Small intestine (tissue), 7 donors: ENCODE measurements around the gene MANEAL. TPM values are rescaled to one million over a fixed set of nuclear protein-coding genes. Genes with fewer than 3 reads are reported as not detected.
A peak's percentile ranks its signal among the peaks of the same experiment; 100 is the strongest.
"Not testable (repeated sequence)": the region's sequence is repeated elsewhere in the genome, so short reads cannot be mapped to it uniquely, and the experiment has no call there.

Experiments
- DNase-seq, 2 donors: peaks; one replicate each; pipeline versions ENCODE4 v3.0.0 to v3.0.0-alpha.2; 2013
- FAIRE-seq: peaks from 2 replicates; lab custom pipeline; 2012; peaks lifted over from hg19 to GRCh38; lab: Jason Lieb, UNC
- H3K27ac ChIP-seq, 3 donors: one replicate each; pipeline ENCODE4 v1.5.1; 2013; ENCODE audit warnings: low read length in 2 of 3, mild to moderate bottlenecking in 2 of 3, control low read depth in 1 of 3, inconsistent platforms in 1 of 3, low read depth in 1 of 3, moderate library complexity in 1 of 3
- H3K27me3 ChIP-seq, 3 donors: one replicate each; pipeline ENCODE4 v1.6.1; 2013; ENCODE audit warnings: low read length in 3 of 3, inconsistent platforms in 1 of 3; ENCODE audit not compliant: control insufficient read depth in 3 of 3, insufficient read depth in 3 of 3
- H3K36me3 ChIP-seq, 3 donors: one replicate each; pipeline ENCODE4 v1.6.1; 2013; ENCODE audit warnings: low read length in 3 of 3, inconsistent platforms in 1 of 3, low read depth in 1 of 3, mild to moderate bottlenecking in 1 of 3, moderate library complexity in 1 of 3; ENCODE audit not compliant: control insufficient read depth in 3 of 3, insufficient read depth in 2 of 3
- H3K4me1 ChIP-seq, 3 donors: one replicate each; pipeline ENCODE4 v1.6.1; 2013; ENCODE audit warnings: low read length in 2 of 3, inconsistent platforms in 1 of 3, low read depth in 1 of 3, mild to moderate bottlenecking in 1 of 3, moderate library complexity in 1 of 3; ENCODE audit not compliant: control insufficient read depth in 3 of 3, insufficient read depth in 2 of 3
- H3K4me3 ChIP-seq, 3 donors: one replicate each; pipeline ENCODE4 v1.5.1; 2013; ENCODE audit warnings: low read length in 3 of 3, control low read depth in 1 of 3, inconsistent platforms in 1 of 3, low read depth in 1 of 3, mild to moderate bottlenecking in 1 of 3, moderate library complexity in 1 of 3
- H3K9me3 ChIP-seq, 2 donors: one replicate each; pipeline ENCODE4 v1.6.1; 2013; ENCODE audit warnings: low read depth in 1 of 2, low read length in 1 of 2; ENCODE audit not compliant: control insufficient read depth in 2 of 2, insufficient read depth in 1 of 2
- WGBS, 3 donors: extraction: QIAGEN DNeasy Blood & Tissue Kit; methylation state at CpG; one replicate each; pipeline ENCODE4 v1.1.7; 2013; 5-methylcytosine and 5-hydroxymethylcytosine counted together
- polyA plus RNA-seq, 4 donors: library from polyadenylated mRNA; stranded (reverse) in 3 of 4; unstranded in 1 of 4; fragments of 200-250 nt in 3 of 4; fragments of 120-200 nt in 1 of 4; gene quantifications; one replicate each; pipeline versions ENCODE4 v1.2.1 to v1.2.3, GENCODE V29; 2013
- donor health status: healthy with polysubstance abuse.
- donor health status: control.
- donor health status: control.
- donor health status: Bipolar disorder and iron deficiency.
- donor health status: healthy.

MANEAL gene
- polyA plus RNA-seq, 4 donors, result 0.81 to 6.1 (median 2.3) TPM

- 7 to 8% (median 8%) methylated on average over 26 to 27 of the region's 27 CpGs for WGBS, 3 donors
- H3K4me3 ChIP-seq, result no peak overlapping the region
- FAIRE-seq, result no peak
Observed at GRCh38 chr1:37765916-37766664, 27.6 kb upstream of the MANEAL start.

GRCh38 chr1:37767488-37767887 lies 26.2 kb upstream of the MANEAL start:
- Histone ChIP-seq H3K9me3 (peaks cover 0 to 2% of the 10 kb centered on the region in 2 donors), H3K4me1 (peaks cover 0 to 2% (median 0%) of the 10 kb centered on the region in 3 donors), H3K36me3 (no peaks in the 10 kb centered on the region), H3K27me3 (peaks cover 7 to 42% (median 39%) of the 10 kb centered on the region in 3 donors), H3K4me3 (no peak overlapping the region), H3K27ac (no peak overlapping the region)
- FAIRE-seq (no peak), DNase-seq (no peak)
- WGBS, 3 donors, result 7 to 31% (median 12%) methylated on average over 2 of the region's 2 CpGs

More at GRCh38 chr1:37765916-37766664, 27.6 kb upstream of the MANEAL start:
- Histone ChIP-seq H3K27me3 (peaks cover 7 to 50% (median 44%) of the 10 kb centered on the region in 3 donors), H3K27ac (no peak overlapping the region), H3K36me3 (no peaks in the 10 kb centered on the region), H3K9me3 (peaks cover 0 to 2% of the 10 kb centered on the region in 2 donors), H3K4me1 (peaks cover 0 to 2% (median 0%) of the 10 kb centered on the region in 3 donors)
- DNase-seq, result no peak

DNA sequence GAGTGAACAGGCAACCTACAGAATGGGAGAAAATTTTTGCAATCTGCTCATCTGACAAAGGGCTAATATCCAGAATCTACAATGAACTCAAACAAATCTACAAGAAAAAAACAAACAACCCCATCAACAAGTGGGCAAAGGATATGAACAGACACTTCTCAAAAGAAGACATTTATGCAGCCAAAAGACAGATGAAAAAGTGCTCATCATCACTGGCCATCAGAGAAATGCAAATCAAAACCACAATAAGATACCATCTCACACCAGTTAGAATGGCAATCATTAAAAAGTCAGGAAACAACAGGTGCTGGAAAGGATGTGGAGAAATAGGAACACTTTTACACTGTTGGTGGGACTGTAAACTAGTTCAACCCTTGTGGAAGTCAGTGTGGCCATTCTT lies 22.2 kb upstream of the MANEAL start:
- not testable (repeated sequence) for H3K27ac ChIP-seq, H3K9me3 ChIP-seq, FAIRE-seq, DNase-seq, H3K36me3 ChIP-seq, H3K4me3 ChIP-seq, H3K4me1 ChIP-seq
- peaks cover 3 to 13% (median 6%) of the 10 kb centered on the region in 3 donors for H3K27me3 ChIP-seq

- no peak for DNase-seq
- Histone ChIP-seq H3K9me3 (no peaks in the 10 kb centered on the region), H3K4me1 (no peaks in the 10 kb centered on the region), H3K36me3 (no peaks in the 10 kb centered on the region), H3K27me3 (peaks cover 0 to 2% (median 0%) of the 10 kb centered on the region in 3 donors), H3K27ac (no peak overlapping the region), H3K4me3 (no peak overlapping the region)
- WGBS, 3 donors, result 50 to 67% (median 59%) methylated on average over 4 of the region's 4 CpGs
- no peak for FAIRE-seq
Observed at GRCh38 chr1:37776946-37777516, 16.6 kb upstream of the MANEAL start.

DNA sequence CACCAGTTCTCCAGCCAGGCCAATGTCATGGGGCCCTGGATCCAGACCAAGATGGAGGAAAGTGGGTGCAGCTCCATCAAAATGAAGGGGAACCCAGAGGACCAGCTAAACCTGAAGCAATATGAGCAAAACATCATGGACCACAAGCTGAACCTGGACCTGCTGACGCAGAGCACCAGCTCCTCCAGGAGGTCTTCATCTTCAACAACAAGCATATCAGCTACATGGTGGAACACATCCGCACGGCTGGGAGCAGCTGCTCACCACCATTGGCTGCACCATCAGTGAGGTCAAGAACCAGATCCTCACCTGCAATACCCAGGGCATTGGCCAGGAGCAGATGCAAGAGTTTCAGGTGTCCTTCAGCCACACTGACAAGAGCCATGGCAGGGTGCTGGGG lies 15.0 kb upstream of the MANEAL start:
- no peaks in the 10 kb centered on the region for H3K4me1 ChIP-seq
- H3K9me3 ChIP-seq, result no peaks in the 10 kb centered on the region
- no peak overlapping the region for H3K27ac ChIP-seq
- 84 to 90% (median 89%) methylated on average over 3 of the region's 3 CpGs for WGBS, 3 donors
- no peaks in the 10 kb centered on the region for H3K36me3 ChIP-seq
- H3K4me3 ChIP-seq, result no peak overlapping the region
- DNase-seq, result no peak
- no peak for FAIRE-seq
- H3K27me3 ChIP-seq, result peaks cover 0 to 2% (median 0%) of the 10 kb centered on the region in 3 donors

DNA sequence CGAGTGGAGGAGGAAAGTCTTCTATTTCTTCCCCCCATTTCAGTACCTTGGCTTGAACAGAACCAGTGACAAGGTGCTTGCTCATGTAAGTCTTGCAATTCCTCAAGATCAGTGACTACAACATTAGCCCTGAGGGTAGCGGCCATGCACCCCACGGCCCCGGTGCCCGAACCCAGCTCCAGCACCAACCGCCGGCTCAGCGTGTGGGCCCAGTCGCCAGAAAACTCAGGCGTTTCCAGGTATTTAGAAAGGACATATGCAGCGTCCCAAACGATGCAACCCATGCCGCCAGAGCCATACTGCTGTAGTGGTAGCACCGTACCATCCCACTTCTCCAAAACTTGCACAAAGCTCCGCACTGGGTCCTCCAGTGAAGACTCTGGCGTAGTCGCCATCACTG lies 11.2 kb upstream of the MANEAL start:
- Histone ChIP-seq H3K4me1 (no peaks in the 10 kb centered on the region), H3K27me3 (no peaks in the 10 kb centered on the region), H3K27ac (no peak overlapping the region), H3K36me3 (no peaks in the 10 kb centered on the region), H3K4me3 (no peak overlapping the region), H3K9me3 (no peaks in the 10 kb centered on the region)
- WGBS, 3 donors, result 81 to 88% (median 83%) methylated on average over 17 of the region's 17 CpGs
- no peak for DNase-seq
- FAIRE-seq, result no peak

- FAIRE-seq (no peak), DNase-seq (no peak)
- 35 to 44% (median 39%) methylated on average over 33 to 36 of the region's 36 CpGs for WGBS, 3 donors
- Histone ChIP-seq H3K9me3 (no peaks in the 10 kb centered on the region), H3K4me3 (peak overlapping the region in 1 of 3 donors; percentile 71), H3K4me1 (peaks cover 0 to 4% (median 0%) of the 10 kb centered on the region in 3 donors), H3K27ac (no peak overlapping the region), H3K27me3 (peaks cover 0 to 23% (median 0%) of the 10 kb centered on the region in 3 donors), H3K36me3 (no peaks in the 10 kb centered on the region)
Observed at GRCh38 chr1:37792943-37793686, 532 bp upstream of the MANEAL start.
